Measurements from ENCODE around the gene DIO1.

- no peak for TF ChIP-seq CTCF (IDR thresholded peaks at IDR 0.05; ENCODE audit: poor library complexity)
- TF ChIP-seq EZH2 (IDR thresholded peaks at IDR 0.05; ENCODE audit: borderline replicate concordance): no peak
- no peak for TF ChIP-seq EZH2phosphoT487 (IDR thresholded peaks at IDR 0.05; ENCODE audit: low read depth, severe bottlenecking, unreplicated experiment)
Observed at GRCh38 chr1:53957194-53957818, 63.3 kb downstream of the DIO1 start.

Measured in hepatocyte (in vitro differentiated cells).